ENCODE results near the gene LCNL1.

Gene LCNL1

DNA sequence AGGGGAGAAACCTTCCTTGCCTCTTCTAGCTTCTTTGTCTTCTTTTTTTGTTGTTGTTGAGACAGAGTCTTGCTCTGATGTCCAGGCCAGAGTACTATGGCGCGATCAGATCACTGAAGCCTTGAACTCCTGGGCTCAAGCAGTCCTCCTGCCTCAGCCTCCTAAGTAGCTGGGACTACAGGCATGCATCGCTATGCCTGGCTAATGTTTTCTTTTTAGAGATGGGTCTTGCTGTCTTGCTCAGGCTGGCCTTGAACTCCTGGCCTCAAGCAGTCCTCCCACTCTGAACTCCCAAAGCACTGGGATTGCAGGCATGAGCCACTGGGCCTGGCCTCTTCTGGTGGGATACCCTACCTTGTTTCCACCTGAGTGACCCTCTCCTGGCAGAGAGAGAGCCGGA, 6.1 kb downstream of the LCNL1 start:
- TF ChIP-seq, protein P1, sequence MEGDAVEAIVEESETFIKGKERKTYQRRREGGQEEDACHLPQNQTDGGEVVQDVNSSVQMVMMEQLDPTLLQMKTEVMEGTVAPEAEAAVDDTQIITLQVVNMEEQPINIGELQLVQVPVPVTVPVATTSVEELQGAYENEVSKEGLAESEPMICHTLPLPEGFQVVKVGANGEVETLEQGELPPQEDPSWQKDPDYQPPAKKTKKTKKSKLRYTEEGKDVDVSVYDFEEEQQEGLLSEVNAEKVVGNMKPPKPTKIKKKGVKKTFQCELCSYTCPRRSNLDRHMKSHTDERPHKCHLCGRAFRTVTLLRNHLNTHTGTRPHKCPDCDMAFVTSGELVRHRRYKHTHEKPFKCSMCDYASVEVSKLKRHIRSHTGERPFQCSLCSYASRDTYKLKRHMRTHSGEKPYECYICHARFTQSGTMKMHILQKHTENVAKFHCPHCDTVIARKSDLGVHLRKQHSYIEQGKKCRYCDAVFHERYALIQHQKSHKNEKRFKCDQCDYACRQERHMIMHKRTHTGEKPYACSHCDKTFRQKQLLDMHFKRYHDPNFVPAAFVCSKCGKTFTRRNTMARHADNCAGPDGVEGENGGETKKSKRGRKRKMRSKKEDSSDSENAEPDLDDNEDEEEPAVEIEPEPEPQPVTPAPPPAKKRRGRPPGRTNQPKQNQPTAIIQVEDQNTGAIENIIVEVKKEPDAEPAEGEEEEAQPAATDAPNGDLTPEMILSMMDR (IDR thresholded peaks at IDR 0.05; ENCODE audit: low read depth, low read length, missing control alignments) = no peak
- H3K4me3 ChIP-seq (ENCODE audit: low read depth, low read length) = no peak overlapping the region
- no peak for DNase-seq (ENCODE audit: low read depth)

DNA sequence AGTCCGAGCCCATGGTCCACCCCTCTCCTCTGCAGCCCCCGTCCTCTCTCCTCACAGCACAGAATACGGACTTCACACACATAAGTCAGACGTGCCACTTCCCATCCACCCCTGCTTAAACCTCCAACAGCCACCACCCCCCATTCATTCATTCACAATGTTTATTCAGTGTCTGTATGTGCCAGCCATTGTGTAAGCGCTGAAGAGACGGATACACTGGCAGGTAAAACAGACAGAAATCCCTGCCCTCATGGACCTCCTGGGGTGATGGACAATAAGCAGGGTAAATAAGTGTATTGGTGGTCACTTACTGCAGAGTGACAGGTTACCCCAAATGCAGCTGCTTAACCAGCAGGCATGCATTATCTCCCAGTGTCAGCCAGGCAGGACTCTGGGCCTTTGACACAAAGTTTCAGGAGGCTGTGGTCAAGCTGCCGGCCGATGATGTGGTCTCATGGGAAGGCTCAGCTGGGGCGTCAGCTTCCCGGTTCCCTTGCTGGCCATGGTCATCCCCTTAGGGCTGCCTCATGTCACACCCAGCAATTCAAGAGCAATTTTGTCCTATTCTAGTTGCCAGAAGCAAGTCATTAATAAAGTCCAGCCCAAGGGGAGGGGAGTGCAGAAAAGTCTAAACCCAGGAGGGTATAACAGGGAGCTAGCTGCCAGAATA, 7.6 kb downstream of the LCNL1 start:
- no peak for DNase-seq (ENCODE audit: low read depth)
- TF ChIP-seq, protein P1 (IDR thresholded peaks at IDR 0.05; ENCODE audit: low read depth, low read length, missing control alignments) = no peak
- no peak overlapping the region for H3K4me3 ChIP-seq (ENCODE audit: low read depth, low read length)

DNA sequence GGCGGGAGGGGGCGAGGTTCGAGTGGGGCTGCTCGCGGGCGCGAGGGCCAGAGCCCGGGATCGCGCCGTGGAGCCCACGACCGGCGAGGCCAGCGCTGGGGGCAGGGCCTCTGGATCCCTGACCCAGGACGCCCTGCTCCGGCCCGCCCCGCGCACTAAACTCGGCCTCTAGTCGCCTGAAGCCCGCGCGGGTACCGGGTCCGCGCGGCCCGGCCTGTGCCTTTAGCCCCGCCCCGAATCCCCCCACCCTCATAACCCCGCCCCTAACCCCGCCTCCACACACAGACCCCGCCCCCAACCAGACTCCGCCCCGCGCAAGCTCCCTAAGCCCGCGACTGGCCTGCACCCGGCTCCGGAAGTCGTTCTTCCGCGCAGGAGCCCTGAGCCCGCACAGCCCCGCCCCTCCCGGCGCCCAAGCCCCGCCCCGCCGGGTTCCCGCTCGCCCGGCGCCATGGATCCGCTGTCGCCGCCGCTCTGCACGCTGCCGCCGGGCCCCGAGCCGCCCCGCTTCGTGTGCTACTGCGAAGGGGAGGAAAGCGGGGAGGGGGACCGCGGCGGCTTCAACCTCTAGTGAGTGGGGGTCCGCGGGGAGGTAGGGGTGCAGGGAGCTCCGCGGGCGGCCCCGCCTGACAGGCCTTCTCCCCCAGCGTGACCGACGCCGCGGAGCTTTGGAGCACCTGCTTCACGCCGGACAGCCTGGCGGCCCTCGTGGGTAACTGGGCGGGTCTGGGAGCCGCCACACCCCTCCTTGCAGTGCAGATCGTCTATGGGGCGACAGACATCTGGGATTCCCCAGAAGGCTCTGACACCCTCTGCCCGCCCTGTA, 9.4 kb downstream of the LCNL1 start, which contains the start of gene PAXX:
PAXX (plus strand) TSS at position 430 of the 826 bp plus-strand sequence; CDS start at position 452, 22 bp downstream.
- peak; percentile 53 for DNase-seq (ENCODE audit: low read depth)
- H3K4me3 ChIP-seq (ENCODE audit: low read depth, low read length) = peak within 1 kb of the TSS; percentile 74
- TF ChIP-seq, protein P1 (IDR thresholded peaks at IDR 0.05; ENCODE audit: low read depth, low read length, missing control alignments) = no peak

DNA sequence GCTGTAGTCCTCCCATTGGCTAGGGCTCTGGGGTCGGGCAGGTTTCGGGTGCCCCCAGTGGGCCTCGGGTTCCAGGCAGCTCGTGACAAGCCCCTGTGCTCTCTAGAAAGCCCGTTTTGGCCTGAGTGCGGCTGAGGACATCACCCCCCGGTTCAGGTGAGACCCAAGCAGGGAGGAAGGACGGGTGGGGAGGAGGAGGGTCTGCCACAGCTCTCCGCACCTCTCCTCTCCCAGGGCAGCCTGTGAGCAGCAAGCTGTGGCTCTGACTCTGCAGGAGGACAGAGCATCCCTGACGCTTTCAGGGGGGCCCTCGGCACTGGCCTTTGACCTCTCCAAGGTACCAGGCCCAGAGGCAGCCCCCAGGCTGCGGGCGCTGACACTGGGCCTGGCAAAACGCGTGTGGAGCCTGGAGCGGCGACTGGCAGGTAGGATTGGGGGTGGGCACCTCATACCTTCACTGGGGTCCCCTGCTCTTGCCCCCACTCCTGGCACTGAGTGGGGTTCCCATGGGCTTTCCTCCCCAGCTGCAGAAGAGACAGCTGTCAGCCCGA, 10.1 kb downstream of the LCNL1 start:
- no peak for DNase-seq (ENCODE audit: low read depth)
- TF ChIP-seq, protein P1 (IDR thresholded peaks at IDR 0.05; ENCODE audit: low read depth, low read length, missing control alignments) = no peak
- H3K4me3 ChIP-seq (ENCODE audit: low read depth, low read length) = peak overlapping the region; percentile 74

DNA sequence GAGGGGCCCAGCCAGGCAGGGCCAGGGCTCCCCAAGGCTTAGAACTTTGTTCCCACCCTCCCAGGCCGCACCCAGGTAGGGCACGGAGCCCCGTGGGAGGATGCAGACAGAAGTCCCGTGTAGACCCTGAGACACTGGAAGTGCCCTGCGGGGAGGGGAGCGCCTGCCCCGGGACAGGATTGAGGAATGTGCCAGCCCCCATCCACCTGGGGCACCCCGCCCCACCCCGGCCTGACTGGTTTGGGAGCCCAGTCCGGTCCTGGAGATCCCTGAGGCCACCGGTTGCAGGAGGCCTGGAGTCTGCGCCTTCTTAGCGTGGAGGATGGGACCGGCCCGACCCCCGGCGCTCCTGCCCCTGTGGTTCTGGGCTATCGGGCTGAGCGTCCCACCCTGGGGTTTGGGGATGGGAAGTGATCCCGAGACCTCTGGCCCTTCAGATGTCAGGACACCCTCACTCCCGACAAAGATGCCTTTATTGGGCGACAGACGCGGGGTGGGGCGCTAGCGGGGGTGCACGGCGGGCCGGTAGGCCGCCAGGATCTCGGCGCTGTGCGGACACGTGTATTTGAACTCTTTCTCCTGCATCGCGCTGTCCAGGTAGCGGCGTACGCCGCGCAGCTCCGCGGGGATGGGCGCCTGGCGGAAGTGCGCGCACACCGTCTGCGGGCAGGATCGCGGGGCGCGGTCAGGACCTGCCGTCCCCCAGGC, 11.5 kb downstream of the LCNL1 start:
- TF ChIP-seq, protein P1 (IDR thresholded peaks at IDR 0.05; ENCODE audit: low read depth, low read length, missing control alignments) = no peak
- DNase-seq (ENCODE audit: low read depth) = no peak
- H3K4me3 ChIP-seq (ENCODE audit: low read depth, low read length) = no peak overlapping the region

DNA sequence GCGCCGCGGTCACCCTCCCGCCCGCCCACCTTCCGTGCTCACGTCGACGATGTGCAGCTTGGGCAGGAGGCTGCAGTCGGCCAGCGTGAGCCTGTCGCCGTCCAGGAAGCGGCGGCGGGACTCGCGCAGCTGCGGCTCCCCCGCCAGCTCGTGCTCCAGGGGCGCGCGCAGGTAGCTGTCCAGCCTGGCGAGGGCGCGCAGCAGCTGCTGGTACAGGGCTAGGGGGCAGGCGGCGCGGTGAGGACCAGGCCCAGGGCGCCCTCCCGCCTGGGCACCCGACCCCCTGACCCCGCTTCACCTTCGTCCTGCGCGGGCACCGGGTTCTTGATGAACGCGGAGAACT, 12.1 kb downstream of the LCNL1 start:
- no peak for DNase-seq (ENCODE audit: low read depth)
- TF ChIP-seq, protein P1 (IDR thresholded peaks at IDR 0.05; ENCODE audit: low read depth, low read length, missing control alignments) = no peak
- no peak overlapping the region for H3K4me3 ChIP-seq (ENCODE audit: low read depth, low read length)
